ENCODE data around the gene TMEM178B. TPM values are rescaled to one million over a fixed set of nuclear protein-coding genes. Genes with fewer than 3 reads are reported as not detected.

TMEM178B gene
- total RNA-seq, 4 donors from 2014 or later: 0.42 to 2.5 (median 0.92) TPM

GRCh38 chr7:141456298-141456697 is 382.4 kb downstream of the TMEM178B start:
- Histone ChIP-seq H3K4me1 (peaks cover 0 to 8% (median 7%) of the 10 kb centered on the region in 4 donors), H3K27me3 (no peaks in the 10 kb centered on the region), H3K36me3 (no peaks in the 10 kb centered on the region), H3K4me3 (no peak overlapping the region), H3K9me3 (no peaks in the 10 kb centered on the region), H3K27ac (replicated peaks in 1 of 4) (no peak overlapping the region)
- intact Hi-C loops (cut with DNase I): no loop called here
- 68% methylated on average over 2 of the region's 2 CpGs for WGBS
- DNase-seq (ENCODE audit: extremely low spot score): no peak
- no peak for TF ChIP-seq POLR2A (IDR thresholded peaks at IDR 0.05; ENCODE audit: low read depth)
- TF ChIP-seq EP300 (IDR thresholded peaks at IDR 0.05): no peak
- TF ChIP-seq POLR2AphosphoS5 (IDR thresholded peaks at IDR 0.05): no peak
- TF ChIP-seq CTCF (IDR thresholded peaks at IDR 0.05): no peak

GRCh38 chr7:141456711-141457110 is 382.8 kb downstream of the TMEM178B start:
- no peak for TF ChIP-seq CTCF (IDR thresholded peaks at IDR 0.05)
- TF ChIP-seq POLR2A (IDR thresholded peaks at IDR 0.05; ENCODE audit: low read depth): no peak
- no peak for TF ChIP-seq EP300 (IDR thresholded peaks at IDR 0.05)
- no peak for TF ChIP-seq POLR2AphosphoS5 (IDR thresholded peaks at IDR 0.05)
- no peak overlapping the region for H3K27ac ChIP-seq (replicated peaks in 1 of 4)
- intact Hi-C loops (cut with DNase I): no loop called here
- no peaks in the 10 kb centered on the region for H3K9me3 ChIP-seq
- H3K27me3 ChIP-seq: no peaks in the 10 kb centered on the region
- H3K36me3 ChIP-seq: no peaks in the 10 kb centered on the region
- H3K4me1 ChIP-seq: peaks cover 0 to 11% (median 9%) of the 10 kb centered on the region in 4 donors
- DNase-seq (ENCODE audit: extremely low spot score): no peak
- WGBS: 77% methylated on average over 4 of the region's 4 CpGs
- no peak overlapping the region for H3K4me3 ChIP-seq

- Histone ChIP-seq H3K9me3 (no peaks in the 10 kb centered on the region), H3K4me3 (no peak overlapping the region), H3K4me1 (peaks cover 0 to 11% (median 9%) of the 10 kb centered on the region in 4 donors), H3K27me3 (no peaks in the 10 kb centered on the region), H3K36me3 (no peaks in the 10 kb centered on the region), H3K27ac (replicated peaks in 1 of 4) (no peak overlapping the region)
- 59% methylated on average over 16 of the region's 16 CpGs for WGBS
- intact Hi-C loops (cut with DNase I): no loop called here
- DNase-seq (ENCODE audit: extremely low spot score): no peak
- TF ChIP-seq POLR2A (IDR thresholded peaks at IDR 0.05; ENCODE audit: low read depth): no peak
- TF ChIP-seq POLR2AphosphoS5 (IDR thresholded peaks at IDR 0.05): no peak
- no peak for TF ChIP-seq CTCF (IDR thresholded peaks at IDR 0.05)
- no peak for TF ChIP-seq EP300 (IDR thresholded peaks at IDR 0.05)
Observed at GRCh38 chr7:141460781-141461715, 387.2 kb downstream of the TMEM178B start.

GRCh38 chr7:141461924-141462323 is 388.1 kb downstream of the TMEM178B start:
- TF ChIP-seq POLR2AphosphoS5 (IDR thresholded peaks at IDR 0.05) (no peak), CTCF (IDR thresholded peaks at IDR 0.05) (no peak), POLR2A (IDR thresholded peaks at IDR 0.05; ENCODE audit: low read depth) (no peak), EP300 (IDR thresholded peaks at IDR 0.05) (no peak)
- no peak overlapping the region for H3K4me3 ChIP-seq
- intact Hi-C loops (cut with DNase I): no loop called here
- 87% methylated on average over 6 of the region's 6 CpGs for WGBS
- DNase-seq (ENCODE audit: extremely low spot score): no peak
- peaks cover 0 to 11% (median 9%) of the 10 kb centered on the region in 4 donors for H3K4me1 ChIP-seq
- H3K36me3 ChIP-seq: no peaks in the 10 kb centered on the region
- no peaks in the 10 kb centered on the region for H3K27me3 ChIP-seq
- H3K9me3 ChIP-seq: no peaks in the 10 kb centered on the region
- H3K27ac ChIP-seq (replicated peaks in 1 of 4): no peak overlapping the region

Measured in esophagus muscularis mucosa (tissue), 4 donors.